Activated effector memory CD4-positive, alpha-beta T cell treated with anti-CD3 and anti-CD28 coated beads, Interleukin-2, amount 50 U/mL, for 16 hours (primary cell): ENCODE measurements around the gene EPS15.
"Not testable (repeated sequence)": the region's sequence is repeated elsewhere in the genome, so short reads cannot be mapped to it uniquely, and the experiment has no call there.

Experiments used
- DNase-seq: peaks from one replicate; pipeline ENCODE4 v3.0.0-alpha.2; 2020

EPS15 gene

DNA sequence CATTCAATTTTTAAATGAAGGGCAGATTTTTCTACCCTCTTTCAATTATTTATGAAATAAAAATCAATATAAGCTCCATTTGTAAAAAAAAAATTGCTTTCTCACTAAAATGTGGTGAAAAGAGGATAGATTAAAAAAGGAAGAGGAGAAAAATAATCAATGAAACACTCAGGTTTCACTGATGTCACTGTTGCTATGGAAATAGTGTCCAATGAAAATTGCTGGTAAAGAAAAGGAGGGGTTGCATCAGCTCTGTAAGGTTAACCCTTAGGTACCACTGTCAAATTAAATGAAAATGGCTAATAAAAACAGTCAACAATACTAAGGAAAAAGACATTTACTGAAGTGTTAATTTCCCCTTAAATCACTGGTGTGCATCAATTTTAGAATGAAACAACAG is 97.1 kb downstream of the EPS15 start:
- DNase-seq, result no peak

DNA sequence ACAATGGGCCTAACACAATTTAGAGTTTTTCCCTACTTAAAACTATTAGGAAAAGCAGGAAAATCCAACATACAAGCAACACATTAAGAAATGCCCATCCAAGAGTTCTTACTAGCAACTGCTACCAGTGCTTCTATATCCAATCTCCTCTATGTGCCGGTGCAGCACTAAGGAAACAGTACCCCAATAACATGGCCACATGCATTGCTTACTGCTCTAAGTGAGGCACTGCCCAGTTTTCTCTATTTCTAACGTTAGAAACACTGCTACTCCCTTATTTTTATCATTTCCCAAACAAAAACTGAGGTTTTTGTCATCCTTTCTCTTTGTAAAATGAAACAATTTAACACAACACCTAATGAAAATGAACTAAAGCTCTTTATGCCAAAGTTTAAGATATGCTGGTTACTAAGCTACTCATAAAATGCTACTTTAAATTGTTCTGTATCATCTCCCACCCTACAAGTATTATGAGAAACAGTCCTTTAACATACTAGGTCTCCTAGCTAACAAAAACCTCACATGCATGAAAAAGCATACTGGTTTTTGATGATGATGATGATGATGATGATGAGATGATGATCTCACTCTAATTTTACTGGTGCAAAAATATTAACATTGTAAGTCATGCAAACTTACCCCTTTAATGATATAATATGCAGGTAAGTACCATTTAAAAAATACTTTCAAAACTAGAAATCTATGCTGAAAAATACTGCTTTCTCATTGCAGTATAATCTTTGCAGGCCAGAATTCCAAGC is 98.0 kb downstream of the EPS15 start:
- no peak for DNase-seq

DNA sequence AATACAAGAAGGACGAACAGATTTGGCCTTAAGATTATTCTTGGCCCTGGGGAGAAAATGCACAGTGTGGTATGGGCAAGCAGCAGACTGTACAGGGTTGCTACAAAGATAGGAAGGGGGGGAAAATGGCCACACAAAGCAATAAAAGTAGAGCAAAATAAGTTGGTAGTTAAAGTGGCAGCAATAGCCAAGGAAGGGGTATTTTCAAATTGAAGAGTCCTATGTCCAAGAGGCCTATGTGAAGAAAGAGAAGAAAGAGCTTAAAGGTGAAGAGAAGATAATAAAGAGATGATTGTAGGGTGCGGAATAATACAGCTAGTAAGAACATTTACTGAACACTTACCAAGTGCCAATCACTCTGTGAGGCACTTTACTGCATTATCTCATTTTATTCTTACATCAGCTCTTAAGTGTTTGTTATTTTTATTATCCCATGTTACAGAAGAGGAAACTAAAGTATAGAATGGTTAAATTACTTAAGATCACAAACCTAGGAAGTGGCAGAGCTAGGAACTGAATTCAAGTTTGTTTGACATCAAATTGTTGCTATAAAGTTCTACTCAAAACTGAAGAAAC is 100.6 kb downstream of the EPS15 start:
- no peak for DNase-seq

DNA sequence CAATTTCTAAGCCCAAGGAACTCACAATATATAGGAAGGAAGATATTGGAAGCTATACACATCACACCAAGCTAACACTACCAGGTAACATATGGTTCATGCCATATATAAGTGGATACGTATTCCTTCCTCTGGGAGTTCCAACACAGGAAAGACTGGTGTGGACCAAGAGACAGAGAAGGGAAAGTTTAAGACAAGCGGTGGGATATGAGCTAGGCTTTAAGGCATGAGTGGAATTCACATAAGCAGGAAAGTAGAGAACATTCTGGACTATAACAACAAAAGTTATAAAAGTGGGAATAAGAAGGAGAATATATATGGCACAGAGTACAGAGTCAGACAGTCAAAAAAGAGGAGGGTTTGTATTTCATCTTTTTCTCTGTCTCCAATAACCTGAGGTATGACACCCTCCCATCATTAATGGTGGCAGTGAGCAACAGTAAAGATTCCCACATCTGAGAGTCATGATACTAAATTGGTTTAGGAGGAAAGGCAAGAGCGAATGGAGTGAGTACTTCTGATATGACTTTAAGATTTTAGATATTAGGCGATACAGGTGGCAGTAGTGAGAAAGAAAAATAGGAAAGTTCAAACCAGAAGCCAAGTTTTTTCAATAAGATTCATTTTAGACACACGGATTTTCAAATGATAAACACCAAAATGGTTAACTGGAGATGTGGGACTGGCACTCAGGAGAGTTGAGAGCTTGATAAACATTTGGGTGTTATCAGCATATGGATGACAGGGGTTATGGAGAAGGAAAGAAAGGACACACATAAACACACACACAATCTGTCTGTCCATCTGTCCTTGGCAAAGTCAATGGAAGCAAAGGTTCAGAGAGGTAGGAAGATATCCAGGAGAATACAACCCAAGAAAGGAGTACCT is 101.3 kb downstream of the EPS15 start:
- DNase-seq, result no peak

DNA sequence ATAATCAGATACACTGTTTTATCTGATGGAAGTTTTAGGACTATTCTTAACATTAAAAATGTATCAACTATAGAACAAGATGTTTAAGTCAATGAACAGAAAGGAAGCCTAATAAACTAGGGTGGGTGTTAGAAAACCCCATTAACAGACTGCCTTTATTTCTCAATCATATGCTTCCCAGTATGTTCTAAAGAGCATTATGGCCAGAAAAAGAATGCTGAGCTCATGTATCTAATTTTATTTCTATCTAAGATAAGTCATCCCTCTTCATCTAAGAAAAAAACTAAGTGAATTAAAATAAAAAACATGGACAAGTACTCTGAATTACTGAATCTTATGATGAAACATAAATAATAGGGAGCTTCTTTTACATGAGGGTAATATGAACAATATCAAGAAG is 102.2 kb downstream of the EPS15 start:
- no peak for DNase-seq

DNA sequence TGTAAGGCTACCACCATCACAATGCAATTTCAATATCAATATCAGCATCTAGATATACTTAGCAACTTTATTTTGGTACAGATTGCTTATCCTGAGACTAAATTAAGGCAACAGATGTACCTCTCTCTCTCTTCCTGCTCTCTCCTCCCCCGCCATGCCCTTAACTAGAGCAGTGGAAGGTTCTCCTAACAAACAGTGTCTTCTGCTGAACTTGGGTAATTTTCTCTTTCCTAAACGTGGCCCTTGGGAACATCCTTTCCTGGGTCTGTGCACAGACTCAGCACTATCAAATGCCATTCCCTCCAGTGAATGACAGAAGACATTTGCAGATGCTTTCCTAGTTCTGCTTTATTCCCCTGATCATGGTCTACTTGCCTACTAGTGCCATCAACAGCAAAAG is 103.1 kb downstream of the EPS15 start:
- no peak for DNase-seq

DNA sequence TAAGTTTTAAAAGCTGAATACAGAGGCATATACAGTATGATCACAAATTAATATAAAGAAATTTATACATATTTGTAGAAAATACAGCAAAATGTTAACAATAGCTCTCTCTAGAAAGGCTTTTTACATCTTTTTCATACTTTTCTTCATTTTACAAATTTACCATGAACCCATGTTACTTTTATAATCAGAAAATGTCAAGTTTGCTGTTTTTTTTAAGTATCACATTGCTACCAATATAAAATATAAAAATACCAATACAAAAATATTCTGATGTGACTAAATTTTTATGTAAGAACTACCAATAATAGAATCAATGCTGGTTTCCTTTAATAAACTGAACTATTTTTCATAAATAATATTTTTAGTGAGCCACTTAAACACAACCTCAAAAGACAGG is 104.3 kb downstream of the EPS15 start:
- no peak for DNase-seq

DNA sequence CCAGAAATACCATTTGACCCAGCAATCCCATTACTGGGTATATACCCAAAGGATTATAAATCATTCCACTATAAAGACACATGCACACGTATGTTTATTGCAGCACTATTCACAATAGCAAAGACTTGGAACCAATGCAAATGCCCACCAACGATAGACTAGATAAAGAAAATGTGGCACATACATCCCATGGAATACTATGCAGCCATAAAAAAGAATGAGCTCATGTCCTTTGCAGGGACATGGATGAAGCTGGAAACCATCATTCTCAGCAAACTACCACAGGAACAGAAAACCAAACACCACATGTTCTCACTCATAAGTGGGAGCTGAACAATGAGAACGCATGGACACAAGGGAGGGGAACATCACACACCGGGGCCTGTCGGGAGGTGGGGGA is 107.2 kb downstream of the EPS15 start:
- DNase-seq, result not testable (repeated sequence)

DNA sequence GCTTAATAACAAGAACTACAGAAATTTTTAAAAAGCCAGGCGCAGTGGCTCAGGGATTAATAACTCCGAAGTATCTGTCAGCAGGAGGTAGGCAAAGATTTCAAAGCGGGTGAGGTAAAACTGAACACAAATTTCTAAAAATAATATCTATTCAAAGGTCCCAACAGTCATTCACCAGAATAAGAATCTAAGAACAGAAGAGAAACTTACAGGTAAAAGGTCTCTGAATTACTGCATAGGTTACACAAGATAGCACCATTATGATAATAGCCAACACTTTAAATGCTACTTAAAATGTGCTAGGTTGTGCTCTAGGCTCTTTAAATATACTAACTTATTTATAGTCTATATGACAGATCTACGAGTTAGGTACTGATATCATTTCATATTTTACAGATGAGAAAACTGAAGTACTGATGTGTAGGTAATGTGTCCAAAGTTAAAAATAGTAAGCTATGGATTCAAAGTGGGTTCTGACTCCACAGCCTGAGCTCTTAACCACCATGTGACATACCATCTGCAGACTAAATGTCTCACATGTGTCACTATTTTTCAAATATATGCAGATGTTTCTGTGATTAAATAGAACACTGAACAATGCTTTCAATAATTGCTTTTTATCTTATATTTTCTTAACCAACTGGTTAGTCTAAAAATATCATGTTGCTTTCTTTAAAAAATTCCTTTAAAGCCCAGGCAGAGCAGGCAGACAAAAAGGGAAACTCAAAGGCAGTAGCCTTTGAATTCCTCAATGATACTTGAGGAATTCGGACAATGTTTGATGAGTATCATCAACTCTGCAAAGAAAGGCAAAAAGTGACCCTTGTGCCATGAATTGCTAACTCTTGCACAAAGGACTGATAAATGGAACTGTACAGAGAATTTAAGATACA is 108.3 kb downstream of the EPS15 start:
- DNase-seq, result no peak

DNA sequence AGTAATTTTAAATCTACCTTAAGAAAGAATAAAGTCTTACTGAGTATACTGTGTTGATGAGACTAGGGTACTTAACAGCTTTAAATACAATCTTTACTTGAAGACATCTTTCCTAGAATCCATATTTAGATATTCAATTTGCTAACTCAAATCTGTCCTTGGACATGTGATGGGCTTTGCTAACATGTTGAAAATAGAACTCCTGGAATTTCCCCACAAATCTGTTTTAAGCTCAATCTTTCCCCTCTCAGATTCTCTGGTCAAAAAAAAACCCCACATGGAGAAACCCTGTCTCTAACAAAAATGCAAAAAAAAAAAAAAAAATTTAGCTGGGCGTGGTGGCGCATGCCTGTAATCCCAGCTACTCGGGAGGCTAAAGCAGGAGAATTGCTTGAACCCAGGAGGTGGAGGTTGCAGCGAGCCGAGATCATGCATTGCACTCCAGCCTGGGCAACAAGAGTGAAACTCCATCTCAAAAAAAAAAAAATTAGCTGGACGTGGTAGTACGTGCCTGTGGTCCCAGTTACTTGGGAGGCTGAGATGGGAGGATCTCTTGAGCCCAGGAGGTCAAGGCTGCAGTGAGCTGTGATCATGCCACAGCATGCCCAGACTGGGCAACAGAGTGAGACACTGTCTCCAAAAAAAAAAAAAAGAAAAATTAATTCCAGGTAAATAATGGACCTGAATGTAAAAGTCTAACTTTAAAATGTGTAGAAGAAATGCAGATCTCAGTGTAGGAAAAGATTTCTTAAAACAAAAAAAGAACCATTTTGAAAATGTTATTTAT is 109.1 kb downstream of the EPS15 start:
- DNase-seq, result not testable (repeated sequence)

DNA sequence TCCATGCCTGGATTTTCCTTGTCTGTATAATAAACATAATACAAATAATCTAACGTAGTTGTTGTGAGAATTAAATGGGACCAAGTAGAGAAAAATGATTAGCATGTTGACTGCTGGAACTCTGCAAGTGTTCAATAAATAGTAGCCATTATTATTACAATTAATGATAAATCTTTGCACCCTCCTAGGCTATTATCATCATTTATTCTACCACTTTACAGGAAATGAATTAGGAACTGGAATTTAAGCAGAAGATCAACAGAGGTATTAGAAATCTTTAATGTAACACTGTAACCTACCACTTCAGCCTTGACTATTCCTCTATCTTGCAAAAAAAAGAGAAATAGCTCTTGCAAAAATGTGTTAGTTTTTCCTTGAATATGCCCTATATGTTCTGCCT is 126.8 kb downstream of the EPS15 start:
- no peak for DNase-seq

DNA sequence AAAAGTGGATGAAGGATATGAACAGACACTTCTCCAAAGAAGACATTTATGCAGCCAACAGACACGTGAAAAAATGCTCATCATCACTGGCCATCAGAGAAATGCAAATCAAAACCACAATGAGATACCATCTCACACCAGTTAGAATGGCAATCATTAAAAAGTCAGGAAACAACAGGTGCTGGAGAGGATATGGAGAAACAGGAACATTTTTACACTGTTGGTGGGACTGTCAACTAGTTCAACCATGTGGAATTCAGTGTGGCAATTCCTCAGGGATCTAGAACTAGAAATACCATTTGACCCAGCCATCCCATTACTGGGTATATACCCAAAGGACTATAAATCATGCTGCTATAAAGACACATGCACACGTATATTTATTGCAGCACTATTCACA is 128.4 kb downstream of the EPS15 start:
- not testable (repeated sequence) for DNase-seq

DNA sequence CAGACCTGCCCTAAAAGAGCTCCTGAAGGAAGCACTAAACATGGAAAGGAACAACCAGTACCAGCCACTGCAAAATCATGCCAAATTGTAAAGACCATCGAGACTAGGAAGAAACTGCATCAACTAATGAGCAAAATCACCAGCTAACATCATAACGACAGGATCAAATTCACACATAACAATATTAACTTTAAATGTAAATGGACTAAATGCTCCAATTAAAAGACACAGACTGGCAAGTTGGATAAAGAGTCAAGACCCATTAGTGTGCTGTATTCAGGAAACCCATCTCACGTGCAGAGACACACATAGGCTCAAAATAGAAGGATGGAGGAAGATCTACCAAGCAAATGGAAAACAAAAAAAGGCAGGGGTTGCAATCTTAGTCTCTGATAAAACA is 131.8 kb downstream of the EPS15 start:
- DNase-seq, result not testable (repeated sequence)

DNA sequence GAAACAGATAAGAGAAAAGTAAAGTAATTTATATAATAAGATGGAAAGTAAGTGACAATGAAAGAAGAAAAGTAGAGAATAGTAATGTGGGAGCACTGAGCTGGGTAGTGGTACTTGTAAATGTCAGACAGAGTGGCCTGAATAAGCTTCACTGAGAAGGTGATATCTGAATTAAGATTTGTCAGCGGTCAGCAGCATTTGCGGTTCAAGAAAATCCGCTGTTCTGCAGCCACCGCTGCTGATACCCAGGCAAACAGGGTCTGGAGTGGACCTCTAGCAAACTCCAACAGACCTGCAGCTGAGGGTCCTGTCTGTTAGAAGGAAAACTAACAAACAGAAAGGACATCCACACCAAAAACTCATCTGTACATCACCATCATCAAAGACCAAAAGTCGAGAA is 132.8 kb downstream of the EPS15 start:
- DNase-seq, result not testable (repeated sequence)

DNA sequence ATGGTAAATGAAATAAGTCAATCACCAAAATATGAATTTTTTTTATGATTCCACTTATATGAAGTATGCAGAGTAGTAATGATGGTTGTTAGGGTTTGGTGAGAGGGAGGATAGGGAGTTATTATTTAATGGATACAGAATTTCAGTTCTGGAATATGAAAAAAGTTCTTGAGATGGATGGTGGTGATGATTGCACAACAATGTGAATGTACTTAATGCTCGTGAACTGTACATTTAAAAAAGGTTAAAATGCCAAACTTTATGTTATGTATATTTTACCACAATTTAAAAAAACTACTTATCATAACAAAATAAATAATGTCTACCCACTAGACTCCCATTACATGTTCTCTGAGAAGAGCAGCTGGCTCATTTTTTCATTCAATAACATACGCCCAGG is 133.3 kb downstream of the EPS15 start:
- DNase-seq, result no peak

DNA sequence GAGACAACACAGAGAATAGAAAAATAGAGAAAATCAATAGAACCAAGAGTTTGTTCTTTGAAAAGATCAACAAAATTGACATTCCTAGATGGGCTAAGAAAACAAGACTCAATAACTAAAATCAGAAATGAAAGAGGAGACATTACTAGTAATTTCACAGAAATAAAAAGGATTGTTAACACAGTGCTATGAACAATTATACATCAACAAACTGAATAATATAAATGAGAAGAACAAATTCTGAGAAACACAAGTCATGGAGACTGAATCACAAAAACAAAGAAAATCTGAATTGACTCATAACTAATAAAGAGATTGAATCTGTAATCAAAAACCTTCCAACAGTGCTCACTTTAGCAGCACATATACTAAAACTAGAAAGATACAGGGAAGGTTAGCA is 137.1 kb downstream of the EPS15 start:
- DNase-seq, result no peak

DNA sequence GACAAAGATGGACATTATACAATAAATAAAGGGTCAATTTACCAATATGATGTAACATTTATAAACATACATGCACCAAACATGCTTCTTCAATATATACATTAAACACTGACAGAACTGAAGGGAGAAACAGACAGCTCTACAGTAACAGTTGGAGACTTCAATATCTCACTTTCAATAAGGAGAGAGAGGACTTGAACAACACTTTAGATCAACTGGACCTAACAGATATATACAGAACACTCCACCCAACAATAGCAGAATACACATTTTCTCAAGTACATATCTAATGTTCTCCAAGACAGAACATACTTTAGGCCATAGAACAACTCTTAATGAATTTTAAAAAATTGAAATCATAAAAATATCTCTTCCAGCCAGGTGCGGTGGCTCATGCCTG is 138.1 kb downstream of the EPS15 start:
- no peak for DNase-seq

DNA sequence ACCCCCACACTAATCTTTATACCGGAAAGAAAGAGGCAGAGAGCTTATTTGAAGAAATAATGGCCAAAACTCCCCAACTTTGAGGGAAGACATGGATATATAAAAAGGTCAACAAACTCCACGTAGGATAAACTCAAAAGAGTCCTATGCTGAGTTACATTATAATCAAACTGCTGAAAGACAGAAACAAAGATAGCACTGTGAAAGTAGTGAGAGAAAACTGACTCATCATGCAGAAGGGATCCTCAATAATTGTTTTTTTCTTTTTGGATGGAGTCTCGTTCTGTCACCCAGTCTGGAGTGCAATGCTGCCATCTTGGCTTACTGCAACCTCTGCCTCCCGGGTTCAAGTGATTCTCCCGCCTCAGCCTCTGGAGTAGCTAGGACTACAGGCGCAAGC is 140.2 kb downstream of the EPS15 start:
- DNase-seq, result no peak

DNA sequence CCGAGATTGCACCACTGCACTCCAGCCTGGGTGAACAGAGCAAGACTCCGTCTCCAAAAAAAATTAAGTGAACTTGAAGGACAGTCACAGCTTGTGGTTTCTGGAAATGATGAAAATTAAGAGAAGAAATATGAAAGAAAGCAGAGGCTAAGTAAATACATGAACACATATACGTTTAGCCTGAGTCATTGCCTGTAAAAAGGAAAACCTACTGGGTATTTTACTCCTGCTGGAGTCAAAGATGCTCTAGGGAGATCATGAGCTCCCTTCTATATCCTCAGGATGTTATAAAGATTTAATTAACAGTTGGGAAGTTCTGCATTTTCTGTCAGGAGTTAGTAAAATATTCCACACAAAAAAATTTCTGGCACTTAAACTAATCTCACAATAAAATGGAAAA is 145.2 kb downstream of the EPS15 start:
- no peak for DNase-seq

DNA sequence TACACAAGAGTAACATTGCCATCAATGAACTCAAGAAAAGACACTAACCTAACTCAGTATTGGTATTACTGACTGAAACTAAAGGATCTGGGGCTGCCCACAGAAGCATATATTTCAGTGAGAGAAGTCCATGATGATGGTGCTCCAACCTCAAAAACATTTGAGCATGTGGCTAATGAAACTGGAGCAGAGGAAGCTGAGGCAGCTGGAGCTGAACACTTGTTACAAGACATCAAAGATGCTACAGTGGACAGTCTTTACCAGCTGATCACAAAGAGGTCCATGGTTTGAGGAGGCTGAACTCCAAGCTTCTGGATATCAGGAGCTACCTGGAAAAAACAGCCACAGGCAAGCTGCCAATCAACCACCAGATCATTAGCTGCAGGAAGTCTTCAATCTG is 146.5 kb downstream of the EPS15 start:
- DNase-seq, result no peak

DNA sequence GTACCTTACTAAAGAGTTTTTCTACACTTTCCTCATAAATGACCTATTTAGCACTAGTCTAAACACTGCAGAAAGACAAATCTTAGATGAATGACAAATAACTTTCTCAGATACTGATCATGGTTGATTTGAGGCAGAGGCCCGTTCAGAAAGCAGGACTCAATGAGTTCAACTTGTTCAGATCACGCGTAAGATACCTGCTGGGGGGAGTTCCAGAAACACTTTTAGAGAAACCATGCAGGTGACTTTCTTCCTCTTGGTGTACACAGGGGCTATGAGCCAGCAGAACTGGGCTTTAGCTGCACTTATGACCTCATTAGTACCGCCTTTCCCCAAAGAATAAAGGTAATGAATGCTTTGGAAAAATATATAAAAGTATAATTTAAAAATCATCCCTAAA is 149.9 kb downstream of the EPS15 start:
- no peak for DNase-seq

DNA sequence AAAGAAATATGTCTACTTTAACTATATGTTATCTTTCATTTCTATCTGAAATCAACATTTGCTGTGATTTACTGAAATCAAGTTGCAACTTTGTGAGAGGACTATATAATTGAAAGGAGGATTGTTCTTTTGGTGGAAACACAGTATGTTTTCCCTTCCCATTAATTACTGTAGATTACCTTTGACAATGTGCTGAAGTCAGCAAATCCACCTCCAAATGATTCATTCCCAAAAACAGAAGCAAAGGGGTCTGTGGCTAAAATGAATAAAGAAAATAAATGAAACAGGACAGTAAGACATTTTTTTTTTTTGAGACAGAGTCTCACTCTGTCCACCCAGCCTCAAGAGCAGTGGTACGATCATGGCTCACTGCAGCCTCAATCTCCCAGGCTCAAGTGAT is 153.3 kb downstream of the EPS15 start:
- DNase-seq, result no peak
